GM12875 (cell line): Measurements from ENCODE around the gene C16orf96.

Source experiments
- H3K4me3 ChIP-seq: one replicate; pipeline ENCODE4 v1.5.1; 2011; ENCODE audit warnings: low read depth, low read length, control low read depth
- TF ChIP-seq, protein P1 (sequence below): IDR thresholded peaks from 2 replicates; pipeline ENCODE4 v1.5.1; 2011; ENCODE audit warnings: low read depth, mild to moderate bottlenecking, control low read depth, inconsistent platforms, low read length, moderate library complexity, borderline replicate concordance; ENCODE audit not compliant: insufficient read depth

The C16orf96 gene

DNA sequence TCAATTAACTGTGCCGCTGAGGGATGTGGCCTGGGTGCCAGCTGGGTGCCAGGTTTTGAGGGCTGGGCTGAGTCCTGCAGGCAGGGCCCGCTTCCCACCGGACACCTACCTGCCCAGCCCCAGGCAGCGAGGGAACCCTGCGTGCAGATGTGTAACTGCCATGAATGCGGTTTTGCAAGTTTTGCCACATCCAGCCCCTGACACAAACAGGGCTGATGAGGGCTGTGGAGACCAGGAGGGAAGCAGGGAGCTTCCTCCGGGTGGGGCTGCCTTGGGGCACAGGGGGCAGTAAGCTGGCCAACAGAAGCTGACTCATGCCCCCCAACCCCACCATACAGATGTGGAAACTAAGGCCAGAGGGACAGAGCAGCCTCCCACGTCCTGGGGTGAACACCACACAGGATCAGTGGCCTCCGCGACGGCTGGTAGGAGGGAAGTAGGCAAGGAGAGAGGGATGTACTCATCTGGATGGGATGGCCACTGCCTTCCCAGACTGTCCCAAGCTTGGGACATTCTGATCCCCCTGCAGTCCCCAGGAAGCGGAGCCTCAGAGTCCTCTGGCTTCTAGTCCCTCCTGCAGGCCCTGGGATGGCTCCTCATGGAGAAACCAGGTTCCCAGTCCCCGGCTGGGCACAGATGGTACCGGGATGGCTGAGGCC lies 57.0 kb downstream of the C16orf96 start:
- H3K4me3 ChIP-seq: peak overlapping the region; percentile 89
- TF ChIP-seq, protein P1, sequence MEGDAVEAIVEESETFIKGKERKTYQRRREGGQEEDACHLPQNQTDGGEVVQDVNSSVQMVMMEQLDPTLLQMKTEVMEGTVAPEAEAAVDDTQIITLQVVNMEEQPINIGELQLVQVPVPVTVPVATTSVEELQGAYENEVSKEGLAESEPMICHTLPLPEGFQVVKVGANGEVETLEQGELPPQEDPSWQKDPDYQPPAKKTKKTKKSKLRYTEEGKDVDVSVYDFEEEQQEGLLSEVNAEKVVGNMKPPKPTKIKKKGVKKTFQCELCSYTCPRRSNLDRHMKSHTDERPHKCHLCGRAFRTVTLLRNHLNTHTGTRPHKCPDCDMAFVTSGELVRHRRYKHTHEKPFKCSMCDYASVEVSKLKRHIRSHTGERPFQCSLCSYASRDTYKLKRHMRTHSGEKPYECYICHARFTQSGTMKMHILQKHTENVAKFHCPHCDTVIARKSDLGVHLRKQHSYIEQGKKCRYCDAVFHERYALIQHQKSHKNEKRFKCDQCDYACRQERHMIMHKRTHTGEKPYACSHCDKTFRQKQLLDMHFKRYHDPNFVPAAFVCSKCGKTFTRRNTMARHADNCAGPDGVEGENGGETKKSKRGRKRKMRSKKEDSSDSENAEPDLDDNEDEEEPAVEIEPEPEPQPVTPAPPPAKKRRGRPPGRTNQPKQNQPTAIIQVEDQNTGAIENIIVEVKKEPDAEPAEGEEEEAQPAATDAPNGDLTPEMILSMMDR: no peak

DNA sequence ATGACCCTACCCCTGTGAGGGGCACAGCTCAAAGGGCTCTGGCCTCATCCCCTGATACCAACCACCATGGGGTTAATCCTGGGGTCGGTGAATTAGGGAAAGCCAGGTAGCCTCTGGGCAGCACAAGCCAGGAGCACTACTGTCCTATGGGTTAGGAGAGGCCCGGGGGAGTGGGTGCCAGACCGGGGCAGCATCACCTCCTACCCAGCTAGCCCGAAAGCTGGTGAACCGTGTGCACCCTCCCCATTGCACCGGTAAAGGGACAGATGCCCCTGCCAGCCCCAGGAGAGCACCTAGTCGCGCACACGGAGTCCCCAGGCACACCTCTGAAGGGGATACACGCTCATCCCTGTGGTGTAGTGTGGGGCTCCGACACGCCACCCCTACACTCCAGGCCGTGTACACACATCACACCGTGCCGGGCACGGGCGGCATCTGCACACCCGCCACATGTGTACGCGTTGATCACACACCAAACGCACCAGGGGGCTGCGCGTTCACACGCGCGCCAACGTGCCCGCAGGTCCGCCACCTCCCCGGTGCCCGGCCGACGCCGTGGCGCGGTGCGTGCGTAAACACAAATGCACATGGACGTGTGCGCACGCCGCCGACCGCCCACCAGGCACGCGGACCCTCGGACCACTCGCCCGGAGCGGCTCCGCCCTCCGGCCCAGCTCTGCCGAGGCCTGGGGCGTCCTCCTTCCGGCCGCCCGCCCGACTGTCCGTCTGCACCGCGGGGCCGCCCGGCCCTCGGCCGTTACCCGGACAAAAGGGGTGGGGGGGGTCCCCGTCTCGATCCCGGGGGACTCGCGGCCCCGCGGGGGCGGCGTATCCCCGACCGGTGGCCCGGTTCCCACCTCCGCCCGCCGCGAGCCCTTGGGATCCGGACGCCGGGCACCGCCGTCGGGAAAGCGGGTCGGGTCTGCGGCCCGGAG lies 57.8 kb downstream of the C16orf96 start:
- TF ChIP-seq, protein P1: no peak

DNA sequence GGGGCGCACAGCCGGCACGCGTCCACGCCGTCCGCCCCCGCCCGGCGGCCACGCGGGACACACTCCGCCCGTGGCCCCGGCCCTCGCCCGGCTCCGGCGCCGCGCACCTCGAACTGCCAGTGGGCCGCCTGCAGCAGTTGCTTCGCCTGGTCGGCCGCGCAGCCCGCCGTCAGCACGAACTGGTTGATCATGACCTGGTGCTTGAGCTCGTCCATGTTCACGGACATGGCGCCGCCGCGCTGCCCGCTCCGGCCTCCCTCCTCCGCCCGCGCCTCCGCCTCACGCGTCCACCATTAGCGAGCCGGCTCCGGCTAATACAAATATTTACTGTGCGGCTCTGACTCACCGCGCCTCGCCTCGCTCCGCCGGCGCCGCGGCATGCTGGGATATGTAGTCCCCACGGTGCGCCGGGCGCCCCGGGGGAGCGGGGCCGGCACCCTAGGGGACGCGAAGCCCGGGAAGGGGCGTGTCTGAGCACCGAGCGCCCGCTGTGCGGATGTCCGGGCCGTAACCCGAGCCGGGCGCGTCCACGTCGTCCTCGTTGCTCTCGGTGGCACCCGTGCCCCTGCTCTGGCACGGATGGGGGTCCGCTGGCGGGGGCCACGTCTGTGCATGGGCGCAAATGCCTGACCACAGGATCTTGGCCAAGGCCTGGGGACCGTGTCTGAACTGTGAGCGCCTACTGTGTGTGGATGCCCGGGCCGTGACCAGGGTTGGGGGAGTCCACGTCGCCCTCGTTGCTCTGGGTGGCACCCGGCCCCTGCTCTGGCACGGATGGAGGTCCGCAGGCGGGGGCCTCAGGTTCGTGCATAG lies 58.6 kb downstream of the C16orf96 start, which contains the start of gene UBALD1:
Gene UBALD1, minus strand, starts transcription at position 318 of the 813 bp plus-strand sequence. Its CDS starts 91 bp downstream, at position 227.
- TF ChIP-seq, protein P1: no peak
- H3K4me3 ChIP-seq: peak within 1 kb of the TSS; percentile 89

More for the DNA sequence above, 57.8 kb downstream of the C16orf96 start:
- peak overlapping the region; percentile 89 for H3K4me3 ChIP-seq

DNA sequence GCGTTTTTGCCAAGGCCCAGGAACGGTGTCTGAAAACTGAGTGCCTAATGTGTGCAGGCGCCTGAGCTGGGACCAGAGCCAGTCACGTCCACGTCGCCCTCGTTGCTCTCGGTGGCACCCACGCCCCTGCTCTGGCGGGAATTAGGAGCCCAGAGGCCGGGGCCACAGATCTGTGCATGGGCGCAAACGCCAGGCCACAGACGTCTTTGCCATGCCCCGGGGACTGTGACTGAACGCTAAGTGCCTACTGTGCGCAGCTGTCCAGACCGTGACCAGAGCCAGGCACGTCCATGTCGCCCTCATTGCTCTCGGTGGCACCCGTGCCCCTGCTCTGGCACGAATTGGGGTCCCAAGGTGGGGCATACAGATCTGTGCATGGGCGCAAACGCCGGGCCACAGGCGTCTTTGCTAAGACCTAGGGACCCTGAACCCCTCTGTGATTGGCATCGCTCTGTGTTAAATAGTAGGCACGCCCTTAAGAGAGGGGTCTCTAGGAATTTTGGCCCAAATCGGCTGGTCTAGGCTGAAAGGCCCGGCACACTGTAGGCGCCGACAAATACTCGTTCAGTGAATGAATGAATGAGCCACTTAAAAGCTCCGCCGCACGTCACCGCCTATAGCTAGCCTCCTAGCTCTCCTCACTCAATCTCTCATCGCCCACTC lies 59.4 kb downstream of the C16orf96 start:
- TF ChIP-seq, protein P1: no peak
- peak overlapping the region; percentile 89 for H3K4me3 ChIP-seq

DNA sequence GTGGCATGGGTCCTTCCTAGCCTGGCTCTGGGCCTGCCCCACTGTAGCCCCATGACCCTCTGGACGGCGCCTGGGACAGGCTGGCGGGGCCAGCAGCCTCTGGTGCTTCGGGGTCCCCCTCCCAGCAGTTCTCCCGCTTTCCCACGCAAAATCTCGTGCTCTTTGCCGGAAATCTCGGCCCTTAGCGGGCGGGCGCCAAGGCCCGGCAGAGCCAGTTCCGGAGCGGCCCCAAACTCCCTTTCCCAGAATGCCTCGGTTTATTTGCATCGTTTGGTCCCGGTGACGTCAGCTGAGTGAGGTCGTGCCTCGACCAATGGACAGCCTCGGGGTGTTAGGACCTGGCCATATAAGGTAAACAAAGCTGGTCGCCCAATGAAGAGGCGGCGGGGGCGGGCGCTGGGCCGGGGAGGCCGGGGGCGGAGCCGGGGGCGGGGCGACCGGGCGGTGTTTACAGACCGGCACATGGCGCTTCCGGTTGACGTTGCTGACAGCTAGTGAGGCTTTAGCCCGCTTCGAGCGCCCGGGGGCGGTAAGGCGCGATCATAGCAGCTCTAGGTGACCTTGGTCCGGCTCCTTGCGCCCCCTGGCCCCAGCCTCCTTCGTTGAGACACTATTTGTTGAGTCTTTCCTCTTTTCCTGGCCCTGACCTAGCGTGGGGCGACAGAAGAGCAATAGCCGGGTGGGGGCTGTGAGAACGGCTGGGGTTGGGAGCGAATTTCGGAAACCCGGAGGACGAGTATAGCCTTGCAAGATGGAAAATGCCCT lies 60.1 kb downstream of the C16orf96 start:
- TF ChIP-seq, protein P1: peak; percentile 51
- peak overlapping the region; percentile 65 for H3K4me3 ChIP-seq

DNA sequence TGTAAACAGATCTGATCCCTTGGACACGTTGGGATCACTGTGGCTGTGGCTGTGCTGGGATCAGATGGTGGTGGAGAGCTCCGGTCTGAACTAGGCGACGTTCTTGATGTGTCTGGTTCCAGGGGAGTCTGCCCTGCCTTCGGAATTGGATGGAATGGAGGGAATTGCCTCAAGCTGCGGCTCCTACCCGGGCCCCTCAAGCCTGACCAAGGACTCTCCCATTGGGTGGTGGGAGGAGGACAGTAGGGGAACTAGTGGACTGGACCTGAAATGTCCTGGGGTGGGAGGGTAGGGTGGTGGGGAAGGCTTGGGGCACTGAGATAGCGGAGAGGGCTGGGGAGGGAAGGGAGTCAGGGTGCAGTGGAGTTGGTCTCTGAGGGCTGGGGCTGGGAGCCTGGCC lies 61.7 kb downstream of the C16orf96 start:
- TF ChIP-seq, protein P1: no peak
- H3K4me3 ChIP-seq: no peak overlapping the region
